Liver (tissue), 9 donors: Measurements from ENCODE around the gene RAB40AL. TPM values are rescaled to one million over a fixed set of nuclear protein-coding genes. Genes with fewer than 3 reads are reported as not detected.

Source experiments
- DNase-seq: peaks from one replicate; pipeline ENCODE4 v3.0.0-alpha.2; 2017; ENCODE audit warnings: low spot score
- H3K27ac ChIP-seq, 2 donors: one replicate each; pipeline ENCODE4 v1.7.0; 2013; ENCODE audit warnings: inconsistent platforms in 2 of 2, low read length in 2 of 2, control low read depth in 1 of 2, low read depth in 1 of 2, mild to moderate bottlenecking in 1 of 2
- H3K27me3 ChIP-seq, 4 donors: one replicate each; pipeline versions ENCODE4 v1.6.1 to v1.7.0; 2013; ENCODE audit warnings: low read length in 3 of 4, inconsistent platforms in 1 of 4, mild to moderate bottlenecking in 1 of 4, moderate library complexity in 1 of 4; ENCODE audit not compliant: control insufficient read depth in 4 of 4, insufficient read depth in 4 of 4
- H3K36me3 ChIP-seq, 4 donors: one replicate each; pipeline versions ENCODE4 v1.6.1 to v1.7.0; 2013; ENCODE audit warnings: low read length in 3 of 4, mild to moderate bottlenecking in 3 of 4, low read depth in 1 of 4, moderate library complexity in 1 of 4; ENCODE audit not compliant: control insufficient read depth in 4 of 4, insufficient read depth in 3 of 4
- H3K4me1 ChIP-seq, 4 donors: one replicate each; pipeline versions ENCODE4 v1.6.1 to v1.7.0; 2013; ENCODE audit warnings: low read length in 3 of 4, mild to moderate bottlenecking in 3 of 4, moderate library complexity in 1 of 4; ENCODE audit not compliant: control insufficient read depth in 4 of 4, insufficient read depth in 4 of 4
- H3K4me3 ChIP-seq, 3 donors: one replicate each; pipeline versions ENCODE4 v1.6.1 to v1.7.0; 2013; ENCODE audit warnings: low read length in 3 of 3, control low read depth in 1 of 3, low read depth in 1 of 3, mild to moderate bottlenecking in 1 of 3
- H3K9ac ChIP-seq, 2 donors: one replicate each; pipeline ENCODE4 v1.7.0; 2013; ENCODE audit warnings: low read length in 2 of 2, mild to moderate bottlenecking in 2 of 2, moderate library complexity in 2 of 2, control low read depth in 1 of 2, low read depth in 1 of 2
- H3K9me3 ChIP-seq, 4 donors: one replicate each; pipeline versions ENCODE4 v1.6.1 to v1.7.0; 2013; ENCODE audit warnings: low read length in 3 of 4; ENCODE audit not compliant: control insufficient read depth in 4 of 4
- ATF3 ChIP-seq: IDR thresholded peaks from 2 replicates; pipeline ENCODE4 v1.6.1; 2016; ENCODE audit warnings: antibody characterized with exemption
- CTCF ChIP-seq: fragments of 150-350 bp; IDR thresholded peaks from 2 replicates; pipeline ENCODE4 v1.5.1; 2017; ENCODE audit warnings: improper control_type of control experiment, low read depth, low read length; ENCODE audit not compliant: missing input control
- EGR1 ChIP-seq, 2 donors: IDR thresholded peaks; 2 replicates each; pipeline ENCODE4 v1.6.1; 2016 to 2018; ENCODE audit warnings: antibody characterized with exemption in 2 of 2, low read depth in 2 of 2
- FOXA1 ChIP-seq: IDR thresholded peaks from 2 replicates; pipeline ENCODE4 v1.6.1; 2016; ENCODE audit warnings: antibody characterized with exemption
- FOXA2 ChIP-seq: IDR thresholded peaks from 2 replicates; pipeline ENCODE4 v1.6.1; 2016; ENCODE audit warnings: antibody characterized with exemption
- GABPA ChIP-seq, 2 donors: IDR thresholded peaks in 1 of 2; conservative IDR thresholded peaks in 1 of 2; 2 replicates each; pipeline ENCODE4 v1.6.1; 2016; ENCODE audit warnings: antibody characterized with exemption in 2 of 2, mild to moderate bottlenecking in 1 of 2, moderate library complexity in 1 of 2
- HNF4A ChIP-seq, 2 donors: conservative IDR thresholded peaks; 2 replicates each; pipeline ENCODE4 v1.6.1; 2016; ENCODE audit warnings: antibody characterized with exemption in 2 of 2, mild to moderate bottlenecking in 2 of 2
- HNF4G ChIP-seq: IDR thresholded peaks from 2 replicates; pipeline ENCODE4 v1.6.1; 2016; ENCODE audit warnings: antibody characterized with exemption
- JUND ChIP-seq, 2 donors: IDR thresholded peaks; 2 replicates each; pipeline ENCODE4 v1.6.1; 2016; ENCODE audit warnings: antibody characterized with exemption in 2 of 2
- MAX ChIP-seq: IDR thresholded peaks from 2 replicates; pipeline ENCODE4 v1.6.1; 2016; ENCODE audit warnings: antibody characterized with exemption
- NR2F2 ChIP-seq: IDR thresholded peaks from 2 replicates; pipeline ENCODE4 v1.6.1; 2016; ENCODE audit warnings: antibody characterized with exemption
- RAD21 ChIP-seq, 2 donors: IDR thresholded peaks; 2 replicates each; pipeline ENCODE4 v1.6.1; 2016; ENCODE audit warnings: antibody characterized with exemption in 2 of 2, mild to moderate bottlenecking in 2 of 2
- REST ChIP-seq: IDR thresholded peaks from 2 replicates; pipeline ENCODE4 v1.6.1; 2016; ENCODE audit warnings: antibody characterized with exemption, mild to moderate bottlenecking
- RXRA ChIP-seq, 2 donors: IDR thresholded peaks; 2 replicates each; pipeline ENCODE4 v1.6.1; 2017 to 2018; ENCODE audit warnings: antibody characterized with exemption in 2 of 2, mild to moderate bottlenecking in 1 of 2
- SP1 ChIP-seq: IDR thresholded peaks from 2 replicates; pipeline ENCODE4 v1.6.1; 2018; ENCODE audit warnings: antibody characterized with exemption, mild to moderate bottlenecking
- TAF1 ChIP-seq: conservative IDR thresholded peaks from 2 replicates; pipeline ENCODE4 v1.6.1; 2016; ENCODE audit warnings: antibody characterized with exemption, mild to moderate bottlenecking
- YY1 ChIP-seq: IDR thresholded peaks from 2 replicates; pipeline ENCODE4 v1.6.1; 2016; ENCODE audit warnings: antibody characterized with exemption, mild to moderate bottlenecking
- ZBTB33 ChIP-seq: IDR thresholded peaks from 2 replicates; pipeline ENCODE4 v1.6.1; 2016; ENCODE audit warnings: antibody characterized with exemption
- WGBS: extraction: QIAGEN DNeasy Blood & Tissue Kit; methylation state at CpG from one replicate; pipeline ENCODE4 v1.1.7; 2013; 5-methylcytosine and 5-hydroxymethylcytosine counted together
- polyA plus RNA-seq, 2 donors: library from polyadenylated mRNA; stranded (reverse) in 1 of 2; unstranded in 1 of 2; fragments of 200-250 nt in 1 of 2; fragments of >200 nt in 1 of 2; fragmentation: Nextera tagmentation in 1 of 2; extraction: Ambion mirVana in 1 of 2; gene quantifications; one replicate each; pipeline versions ENCODE4 v1.2.1 to v1.2.3, GENCODE V29; 2013 to 2015
- total RNA-seq, 2 donors: library from RNA; depleted of rRNA; stranded (reverse); fragments of >200 nt; gene quantifications; one replicate each; pipeline ENCODE4 v1.2.3, GENCODE V29; 2014
- donor health status: healthy.
- donor health status: healthy.
- donor health status: healthy.
- donor health status: healthy.
- donor health status: healthy.

The RAB40AL gene
- total and polyA plus RNA-seq, 4 donors = 0.14 to 0.75 (median 0.53) TPM; not detected in 1

GRCh38 chrX:102983205-102983604, 46.1 kb downstream of the RAB40AL start:
- WGBS = 90% methylated on average over 2 of the region's 2 CpGs
- no peaks in the 10 kb centered on the region for H3K9me3 ChIP-seq
- H3K4me3 ChIP-seq = no peak overlapping the region
- H3K27me3 ChIP-seq = no peaks in the 10 kb centered on the region
- TF ChIP-seq HNF4A (conservative IDR thresholded peaks at IDR 0.05) (no peak), YY1 (no peak), RAD21 (IDR thresholded peaks at IDR 0.05) (no peak), EGR1 (IDR thresholded peaks at IDR 0.05; ENCODE audit: low read depth in 2 of 2) (no peak), GABPA (IDR thresholded peaks at IDR 0.05 in 1 of 2, conservative IDR thresholded peaks at IDR 0.05 in 1 of 2) (no peak), RXRA (IDR thresholded peaks at IDR 0.05) (no peak), CTCF (no peak), REST (no peak), FOXA1 (no peak), MAX (no peak), TAF1 (no peak), ZBTB33 (no peak), FOXA2 (no peak), NR2F2 (no peak), JUND (IDR thresholded peaks at IDR 0.05) (no peak), SP1 (no peak), ATF3 (no peak), HNF4G (no peak)
- no peak overlapping the region for H3K9ac ChIP-seq
- no peaks in the 10 kb centered on the region for H3K4me1 ChIP-seq
- no peaks in the 10 kb centered on the region for H3K36me3 ChIP-seq
- no peak for DNase-seq
- H3K27ac ChIP-seq = no peak overlapping the region
